Stimulated activated CD4-positive, alpha-beta T cell treated with anti-CD3 and anti-CD28 coated beads, TNF-alpha, amount 100 ng/mL, for 1 hour (primary cell): Measurements from ENCODE around the gene CPNE5.
A peak's percentile ranks its signal among the peaks of the same experiment; 100 is the strongest.

Experiments used
- DNase-seq, 3 donors: peaks; one replicate each; pipeline ENCODE4 v3.0.0-alpha.2; 2020; ENCODE audit warnings: low read depth in 3 of 3, low spot score in 1 of 3

The CPNE5 gene

GRCh38 chr6:36766399-36766945 is 72.8 kb downstream of the CPNE5 start:
- no peak for DNase-seq

GRCh38 chr6:36765594-36766398 is 73.4 kb downstream of the CPNE5 start:
- DNase-seq = peak; percentile 58 to 67 (median 59)

- DNase-seq = no peak
Measured at GRCh38 chr6:36765190-36765589, 74.1 kb downstream of the CPNE5 start.

DNA sequence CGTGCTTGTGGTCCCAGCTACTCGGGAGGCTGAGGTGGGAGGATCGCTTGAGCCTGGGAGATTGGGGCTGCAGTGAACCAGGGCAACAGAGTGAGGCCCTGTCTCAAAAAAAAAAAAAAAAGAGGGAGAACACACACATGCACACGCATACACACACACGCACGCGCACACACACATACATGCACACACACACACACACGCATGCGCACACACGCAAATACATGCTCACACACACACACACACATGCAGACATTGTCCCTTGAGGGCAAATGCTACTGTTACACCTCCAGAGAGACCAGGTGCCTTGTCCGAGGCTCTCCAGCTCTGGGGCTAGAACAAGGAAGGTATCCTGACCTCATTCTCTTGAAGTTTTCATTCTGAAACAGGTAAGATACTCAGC is 77.1 kb downstream of the CPNE5 start:
- no peak for DNase-seq

DNA sequence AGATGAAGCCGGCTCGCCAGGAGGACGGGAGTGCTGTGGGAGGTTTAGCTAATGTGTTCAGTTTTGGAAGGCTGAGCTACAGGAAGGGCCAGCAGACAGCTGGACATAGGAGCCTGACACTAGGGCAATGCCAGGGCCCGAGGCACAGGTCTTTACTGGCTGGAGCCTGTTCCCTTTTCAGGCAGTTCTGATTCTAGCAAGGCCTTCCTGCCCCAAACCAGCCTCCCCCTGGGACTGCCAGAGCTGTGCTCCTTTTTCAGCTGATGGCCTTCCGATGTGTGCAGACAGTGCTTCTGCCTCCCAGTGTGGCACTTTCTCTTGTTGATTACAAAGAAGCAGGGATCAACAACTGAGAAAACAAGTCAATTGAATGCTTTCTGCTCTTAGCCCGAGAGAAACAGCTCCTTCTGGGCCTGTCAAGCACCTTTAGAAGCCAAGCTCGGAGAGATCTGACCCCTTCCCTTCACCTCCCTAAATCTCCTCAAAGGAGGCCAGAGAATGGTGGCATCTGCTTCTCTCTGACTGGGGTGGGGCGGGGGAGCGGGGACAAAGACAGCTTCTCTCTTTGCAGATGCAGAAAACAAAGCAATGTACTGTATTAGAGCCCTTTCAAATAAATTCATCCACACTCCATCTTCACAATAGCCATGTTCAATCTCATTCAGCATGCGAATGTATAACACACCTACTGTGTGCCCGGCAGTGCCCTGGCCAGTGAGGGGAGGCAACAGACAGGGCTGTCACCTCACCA is 78.4 kb downstream of the CPNE5 start:
- DNase-seq = no peak

DNA sequence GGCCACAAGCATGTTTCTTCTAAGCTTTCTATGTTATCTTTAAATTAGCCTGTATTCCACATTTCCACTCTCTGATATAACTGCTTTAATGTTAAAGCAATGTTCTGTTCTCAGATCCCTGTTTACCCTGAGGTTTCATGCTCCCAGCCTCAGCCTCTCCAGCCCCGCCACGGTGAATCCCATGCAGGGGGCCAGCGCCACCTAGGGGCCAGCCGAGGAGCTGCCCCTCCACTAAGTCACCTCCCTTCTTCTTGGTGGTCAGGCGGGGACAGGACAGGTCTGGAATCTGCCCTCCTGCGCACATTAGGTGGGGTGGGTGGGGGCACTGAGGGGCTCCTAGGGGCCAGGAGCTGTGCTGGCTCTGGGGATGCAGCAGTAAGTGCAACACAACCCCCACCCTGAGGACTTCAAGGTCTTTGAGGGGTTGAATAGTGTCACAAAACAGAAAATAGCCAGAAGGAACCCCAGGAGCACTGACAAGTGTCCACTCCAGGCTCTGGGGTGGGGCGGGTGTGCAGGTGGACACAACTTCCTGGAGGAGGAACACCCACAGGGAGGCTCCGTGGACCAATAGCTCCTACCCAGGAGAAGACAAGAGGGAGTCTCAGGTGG is 80.0 kb downstream of the CPNE5 start:
- peak; percentile 57 to 83 (median 61) for DNase-seq

DNA sequence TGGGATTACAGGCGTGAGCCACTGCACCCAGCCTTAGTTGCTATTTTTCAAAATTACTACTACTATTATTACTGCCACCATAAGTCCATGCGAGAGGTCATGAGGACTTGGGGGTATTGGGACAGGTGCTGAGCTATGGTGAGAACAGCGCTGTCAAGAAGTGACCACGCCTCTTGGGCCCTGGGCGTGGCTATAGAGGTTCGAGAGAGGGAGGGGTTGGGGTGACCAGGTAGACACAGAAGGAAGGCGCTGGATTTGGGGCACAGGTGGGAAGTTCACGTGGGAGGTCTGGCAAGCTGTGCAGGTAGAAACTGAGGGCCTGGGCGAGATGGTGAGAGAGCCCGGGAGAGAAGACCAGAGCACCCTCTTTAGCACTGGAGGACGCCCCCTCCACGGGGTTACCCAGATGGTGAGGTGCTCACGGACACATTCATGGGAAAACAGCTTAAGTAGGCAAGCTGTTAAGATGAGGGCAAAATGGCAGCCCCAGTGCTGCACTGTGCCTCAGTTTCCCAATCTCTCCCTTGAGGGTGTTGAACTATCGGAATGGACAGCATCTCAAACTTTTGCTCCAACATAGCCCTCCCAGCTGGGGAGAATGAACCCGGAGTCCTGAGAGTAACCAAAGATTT is 80.6 kb downstream of the CPNE5 start:
- no peak for DNase-seq

DNA sequence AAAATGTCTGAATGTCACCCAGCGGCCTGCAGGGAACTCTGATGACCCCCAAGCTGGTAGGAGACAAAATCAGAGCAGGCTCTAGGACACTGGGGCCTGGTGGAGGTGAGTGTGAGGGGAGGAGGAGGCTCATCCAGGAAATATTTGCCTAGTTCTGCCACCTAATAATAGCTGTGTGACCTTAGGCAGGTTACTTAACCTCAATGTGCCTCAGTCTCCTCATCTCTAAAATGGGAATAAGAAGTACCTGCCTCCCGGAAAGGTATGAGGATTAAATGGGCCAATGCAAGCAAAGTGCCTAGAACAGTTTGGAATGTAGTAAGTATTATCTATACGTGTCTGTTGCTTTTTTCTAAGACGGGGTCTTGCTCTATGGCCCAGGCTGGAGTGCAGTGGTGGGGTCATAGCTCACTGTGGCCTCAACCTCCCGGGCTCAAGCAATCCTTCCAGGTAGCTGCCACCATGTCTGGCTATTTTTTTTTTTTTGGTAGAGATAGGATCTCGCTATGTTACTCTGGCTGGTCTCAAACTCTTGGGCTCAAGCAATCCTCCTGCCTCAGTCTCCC is 81.2 kb downstream of the CPNE5 start:
- no peak for DNase-seq

GRCh38 chr6:36757206-36757605 is 82.0 kb downstream of the CPNE5 start:
- DNase-seq = no peak

DNA sequence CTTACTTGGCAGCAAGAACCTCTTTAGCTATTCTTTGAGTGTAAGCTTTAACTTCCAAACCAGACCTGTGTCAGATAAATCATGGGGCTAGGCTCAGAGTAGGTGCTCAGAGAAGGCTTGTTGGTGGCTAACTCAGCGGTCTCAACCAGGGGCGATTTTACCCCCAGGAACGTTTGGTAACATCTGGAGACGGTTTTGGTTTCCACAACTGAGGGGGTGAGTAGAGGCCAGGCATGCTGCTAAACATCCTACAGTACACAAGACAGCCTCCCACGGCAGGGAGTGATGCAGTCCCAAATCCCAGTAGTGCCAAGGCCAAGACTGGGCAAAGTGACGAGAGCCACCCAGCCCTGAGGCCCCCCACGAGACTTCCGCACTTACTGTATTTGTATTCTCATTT is 82.5 kb downstream of the CPNE5 start:
- no peak for DNase-seq

- peak; percentile 41 to 47 (median 46) for DNase-seq
Measured at GRCh38 chr6:36755435-36756348, 83.6 kb downstream of the CPNE5 start.

DNA sequence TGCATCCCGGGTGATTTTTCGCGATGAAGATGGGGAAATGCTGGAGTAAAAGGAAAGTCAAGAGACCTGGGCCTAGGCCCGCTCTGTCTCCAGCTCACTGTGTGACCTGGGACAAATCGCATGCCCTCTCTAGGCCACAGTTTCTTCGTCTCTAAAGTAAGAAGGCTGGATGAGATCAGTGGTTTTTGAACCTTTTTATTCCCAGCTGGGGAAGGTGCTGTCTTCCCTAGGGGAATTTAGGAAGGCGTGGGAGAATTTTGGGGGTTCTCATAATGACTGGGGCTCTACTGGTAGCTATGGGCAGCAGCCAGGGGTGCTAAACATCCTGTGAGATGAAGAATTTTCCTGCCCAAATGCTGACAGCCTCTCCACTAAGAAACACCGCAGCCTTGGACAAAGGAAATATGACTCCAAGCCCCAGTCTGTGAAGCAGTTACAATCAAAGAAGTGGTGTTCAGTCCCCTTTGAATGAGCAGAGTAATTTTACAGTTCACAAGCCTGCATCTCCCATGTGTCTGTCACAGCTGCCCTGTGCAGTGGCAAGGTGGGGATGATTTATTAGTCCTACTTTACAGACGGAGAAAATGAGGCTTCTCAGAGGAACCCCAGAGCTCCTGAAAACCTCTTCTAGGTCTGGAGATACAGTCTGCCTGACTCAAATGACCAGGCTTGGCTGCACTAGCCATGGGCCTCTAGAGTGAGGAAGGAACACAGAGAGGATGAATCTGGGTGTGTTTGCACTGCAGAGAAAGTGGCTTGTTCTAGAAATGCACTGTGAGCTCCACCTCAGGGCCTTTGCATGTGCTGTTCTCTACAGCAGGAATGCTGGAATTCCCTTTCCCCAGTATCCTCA is 84.4 kb downstream of the CPNE5 start:
- no peak for DNase-seq

DNA sequence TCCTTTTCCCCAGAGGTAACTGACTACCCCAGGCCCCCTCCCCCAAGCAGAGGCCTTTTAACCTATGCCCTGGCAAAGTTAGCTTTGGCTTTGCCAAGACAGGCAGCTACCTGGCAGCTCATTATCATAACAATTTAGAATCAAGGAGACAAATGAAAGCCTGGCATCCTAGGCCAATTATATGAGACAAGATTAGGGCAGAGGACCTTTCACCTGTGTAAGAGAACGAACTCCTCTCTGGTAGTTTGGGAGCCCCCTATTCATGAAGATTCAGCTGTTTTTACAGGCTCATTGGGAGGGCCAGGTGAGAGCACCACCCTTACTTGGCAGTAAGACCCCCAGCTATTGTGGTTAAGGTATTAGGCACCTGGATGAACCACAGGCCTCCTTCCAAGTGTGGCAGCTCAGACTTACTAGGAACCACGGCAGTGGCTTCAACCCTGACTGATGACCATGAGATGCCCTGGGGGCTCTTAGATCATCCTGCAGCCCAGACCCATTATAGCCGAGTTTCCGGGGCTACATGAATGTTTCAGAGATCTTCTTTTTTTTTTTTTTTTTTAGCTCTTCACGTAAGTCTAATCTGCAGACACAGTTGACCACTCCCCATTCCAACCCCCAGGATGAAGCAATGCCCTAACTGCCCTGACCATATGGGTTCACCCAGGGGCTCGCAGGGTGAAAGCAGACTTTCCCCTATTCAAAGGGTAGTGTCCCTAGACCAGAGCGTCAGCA is 85.4 kb downstream of the CPNE5 start:
- no peak for DNase-seq

DNA sequence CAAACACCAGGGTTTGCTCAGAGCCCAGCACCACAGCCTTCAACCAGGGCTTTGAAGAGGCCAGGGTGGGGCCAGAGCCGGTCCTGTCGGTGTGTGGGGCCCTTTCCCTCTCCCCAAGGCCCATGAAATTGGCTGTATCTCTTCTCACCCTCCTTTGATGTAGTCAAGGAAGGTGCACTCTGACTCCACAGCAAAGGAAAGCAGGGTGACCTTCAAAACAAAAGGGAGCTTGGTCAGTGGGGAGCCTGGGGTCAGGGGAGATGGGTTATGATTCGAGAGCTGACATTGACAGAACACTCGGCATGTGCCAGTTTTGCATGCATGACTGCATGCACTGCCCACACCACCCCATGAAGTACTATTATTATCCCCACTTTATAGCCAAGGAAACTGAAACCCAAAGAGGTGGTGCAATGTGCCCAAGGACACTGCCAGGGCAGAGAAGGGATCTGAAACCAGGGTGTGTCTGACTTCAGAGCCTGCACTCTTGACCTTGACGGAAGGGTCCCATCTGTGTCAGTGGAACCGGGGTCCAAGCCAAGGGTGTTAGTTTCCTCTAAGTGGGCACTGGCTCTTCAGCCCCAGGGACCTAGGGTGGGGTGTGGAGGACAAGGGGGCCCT is 86.2 kb downstream of the CPNE5 start:
- no peak for DNase-seq

DNA sequence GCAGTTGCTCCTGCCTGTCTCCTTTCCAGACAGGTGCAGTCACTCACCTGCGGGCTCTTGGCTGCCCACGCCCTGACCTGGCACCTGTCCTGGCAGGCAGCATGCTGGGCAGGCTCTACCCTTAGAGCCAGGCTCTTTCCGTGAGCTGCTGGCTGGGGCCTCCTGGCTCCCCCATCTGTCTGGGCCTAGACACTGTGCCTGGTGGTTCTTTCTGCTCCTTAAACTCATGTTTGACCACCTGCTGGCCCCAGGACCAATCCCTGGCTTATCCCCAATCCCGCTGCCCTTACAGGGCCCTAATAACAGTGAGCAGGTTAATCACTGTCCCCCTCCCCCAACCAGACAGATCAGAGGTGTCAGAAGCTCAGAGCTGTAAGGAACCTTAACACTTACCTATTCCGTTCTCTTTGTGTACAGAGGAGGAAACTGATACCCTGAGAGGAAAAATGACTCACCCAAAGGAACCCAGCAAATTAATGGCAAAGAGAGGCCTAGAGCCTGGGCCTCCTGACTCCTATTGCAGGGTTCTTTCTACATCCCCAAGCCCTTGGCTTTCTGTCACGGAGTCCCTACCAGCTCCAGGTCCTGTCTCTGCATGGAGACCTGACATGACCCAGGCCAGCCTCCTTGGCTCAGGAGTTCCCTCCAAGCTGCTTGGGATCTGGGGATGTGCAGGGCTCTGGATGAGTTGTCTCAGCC is 86.9 kb downstream of the CPNE5 start:
- no peak for DNase-seq

DNA sequence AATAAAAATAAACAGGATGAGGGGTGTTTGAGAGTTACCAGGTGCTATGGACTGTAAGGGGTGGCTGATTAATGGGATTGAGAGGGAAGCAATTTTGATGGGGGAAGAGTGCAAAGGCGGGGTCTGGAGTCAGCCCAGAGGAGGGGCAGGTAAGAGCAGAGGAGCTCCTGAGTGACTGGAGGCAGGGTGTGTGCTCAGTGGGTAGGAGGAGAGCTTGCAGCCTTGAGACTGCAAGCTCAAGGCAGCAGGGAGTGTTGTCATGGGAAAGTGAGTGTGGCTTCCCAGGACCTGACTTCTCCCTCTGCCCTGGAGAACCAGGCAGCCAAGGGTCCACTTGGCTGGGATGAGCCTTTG is 87.4 kb downstream of the CPNE5 start:
- no peak for DNase-seq

DNA sequence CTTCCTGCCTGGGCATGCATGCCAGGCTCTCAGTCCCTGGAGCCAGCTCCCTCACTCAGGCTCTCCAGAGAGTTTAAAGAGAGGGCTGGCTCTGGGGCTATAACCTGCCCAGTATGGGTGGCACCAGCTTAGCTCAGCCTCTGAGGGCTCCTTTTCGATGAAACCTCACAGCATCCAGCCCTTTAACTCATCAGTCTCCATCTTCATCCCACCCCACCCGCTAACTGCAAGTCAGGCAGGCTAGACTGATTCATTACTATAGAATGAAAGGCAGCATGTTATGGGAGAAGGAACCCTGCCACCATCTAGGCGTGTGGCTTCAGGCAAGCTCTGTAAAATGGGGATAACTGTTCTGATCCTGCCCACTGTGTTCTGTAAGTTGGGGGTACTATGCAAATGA is 88.2 kb downstream of the CPNE5 start:
- no peak for DNase-seq
